NCI-H146 treated with DMSO at 0.1 percent for 48 hours (cell line): ENCODE data around the gene SLC51B.
A peak's percentile ranks its signal among the peaks of the same experiment; 100 is the strongest.
"Not testable (repeated sequence)": the region's sequence is repeated elsewhere in the genome, so short reads cannot be mapped to it uniquely, and the experiment has no call there.

Experiments used
- DNase-seq: peaks from one replicate; lab custom pipeline; 2025; ENCODE audit not compliant: unreplicated experiment; lab: John Stamatoyannopoulos, UW

The SLC51B gene

GRCh38 chr15:65044724-65045481, at the start of gene SLC51B:
Gene SLC51B, plus strand, starts transcription at chr15:65045387. Its CDS starts 4,618 bp downstream, at chr15:65050005.
- peak; percentile 79 for DNase-seq

GRCh38 chr15:64997066-64997465, 48.1 kb upstream of the SLC51B start:
- DNase-seq, result no peak

- no peak for DNase-seq
These were observed 47.3 kb upstream of the SLC51B start for GRCh38 chr15:64997745-64998375.

GRCh38 chr15:65004993-65005392, 40.2 kb upstream of the SLC51B start:
- no peak for DNase-seq

GRCh38 chr15:65006876-65007275, 38.3 kb upstream of the SLC51B start:
- DNase-seq, result no peak

GRCh38 chr15:65008983-65009382, 36.2 kb upstream of the SLC51B start:
- no peak for DNase-seq

GRCh38 chr15:65011198-65011597, 34.0 kb upstream of the SLC51B start:
- DNase-seq, result not testable (repeated sequence)

GRCh38 chr15:65020419-65020818, 24.8 kb upstream of the SLC51B start:
- DNase-seq, result no peak

GRCh38 chr15:65021488-65021887, 23.7 kb upstream of the SLC51B start:
- DNase-seq, result no peak

GRCh38 chr15:65026756-65027155, 18.4 kb upstream of the SLC51B start:
- no peak for DNase-seq

GRCh38 chr15:65027593-65027992, 17.6 kb upstream of the SLC51B start:
- no peak for DNase-seq

- DNase-seq, result no peak
These were observed 16.8 kb upstream of the SLC51B start for GRCh38 chr15:65028338-65028737.

GRCh38 chr15:65028921-65029735, 16.1 kb upstream of the SLC51B start, which contains the start of gene MTFMT:
Gene MTFMT, minus strand, starts transcription at chr15:65029639. Its CDS starts 26 bp downstream, at chr15:65029613.
- peak; percentile 9 for DNase-seq

- no peak for DNase-seq
These were observed 15.4 kb upstream of the SLC51B start for GRCh38 chr15:65029736-65030208.

GRCh38 chr15:65032801-65033537, 12.2 kb upstream of the SLC51B start:
- DNase-seq, result peak; percentile 41

- DNase-seq, result peak; percentile 24
These were observed 11.4 kb upstream of the SLC51B start for GRCh38 chr15:65033659-65034269.

GRCh38 chr15:65034719-65035118, 10.5 kb upstream of the SLC51B start:
- DNase-seq, result no peak

GRCh38 chr15:65037309-65037708, 7.9 kb upstream of the SLC51B start:
- no peak for DNase-seq

GRCh38 chr15:65038428-65038827, 6.8 kb upstream of the SLC51B start:
- DNase-seq, result no peak

- no peak for DNase-seq
These were observed 6.4 kb upstream of the SLC51B start for GRCh38 chr15:65038836-65039235.
